HG03521 (cell line): ENCODE measurements around the gene TSTD2.

Source experiments
- ATAC-seq: cut with Tn5 transposase; IDR thresholded peaks from one replicate; pipeline ENCODE4 v1.9.1; 2021; ENCODE audit warnings: mild to moderate bottlenecking, moderate library complexity; ENCODE audit not compliant: unreplicated experiment

TSTD2 gene

GRCh38 chr9:97632985-97633858 lies at the start of gene TSTD2, which contains the start of gene NCBP1:
TSS of gene TSTD2 (minus strand) at chr9:97633368. CDS start at chr9:97627562, 5,806 bp downstream.
TSS of gene NCBP1 (plus strand) at chr9:97633821. CDS start at chr9:97633882, 61 bp downstream.
- ATAC-seq = peak; percentile 84

- no peak for ATAC-seq
Observed at GRCh38 chr9:97682242-97682641, 49.1 kb upstream of the TSTD2 start.

GRCh38 chr9:97675655-97676054 lies 42.5 kb upstream of the TSTD2 start:
- ATAC-seq = no peak

- ATAC-seq = no peak
Observed at GRCh38 chr9:97673922-97674321, 40.8 kb upstream of the TSTD2 start.

GRCh38 chr9:97672403-97672802 lies 39.2 kb upstream of the TSTD2 start:
- ATAC-seq = no peak

GRCh38 chr9:97670586-97670985 lies 37.4 kb upstream of the TSTD2 start:
- ATAC-seq = no peak

- ATAC-seq = no peak
Observed at GRCh38 chr9:97668485-97668884, 35.3 kb upstream of the TSTD2 start.

- ATAC-seq = no peak
Observed at GRCh38 chr9:97666907-97667686, 33.9 kb upstream of the TSTD2 start.

GRCh38 chr9:97665742-97666141 lies 32.6 kb upstream of the TSTD2 start:
- no peak for ATAC-seq

- no peak for ATAC-seq
Observed at GRCh38 chr9:97660847-97661246, 27.7 kb upstream of the TSTD2 start.

- no peak for ATAC-seq
Observed at GRCh38 chr9:97660340-97660739, 27.2 kb upstream of the TSTD2 start.

GRCh38 chr9:97659771-97660170 lies 26.6 kb upstream of the TSTD2 start:
- ATAC-seq = no peak

- ATAC-seq = no peak
Observed at GRCh38 chr9:97658707-97659106, 25.5 kb upstream of the TSTD2 start.

GRCh38 chr9:97651646-97652045 lies 18.5 kb upstream of the TSTD2 start:
- no peak for ATAC-seq

GRCh38 chr9:97647996-97648395 lies 14.8 kb upstream of the TSTD2 start:
- ATAC-seq = no peak

- ATAC-seq = no peak
Observed at GRCh38 chr9:97645720-97646119, 12.6 kb upstream of the TSTD2 start.

- no peak for ATAC-seq
Observed at GRCh38 chr9:97640325-97640724, 7.2 kb upstream of the TSTD2 start.

- ATAC-seq = no peak
Observed at GRCh38 chr9:97638666-97639065, 5.5 kb upstream of the TSTD2 start.

- ATAC-seq = no peak
Observed at GRCh38 chr9:97636903-97637302, 3.7 kb upstream of the TSTD2 start.

- no peak for ATAC-seq
Observed at GRCh38 chr9:97635026-97635425, 1.9 kb upstream of the TSTD2 start.

GRCh38 chr9:97633859-97634490 lies 807 bp upstream of the TSTD2 start:
- ATAC-seq = no peak
